ENCODE data around the gene CFAP77. TPM values are rescaled to one million over a fixed set of nuclear protein-coding genes. Genes with fewer than 3 reads are reported as not detected.

The CFAP77 gene
- total and polyA plus RNA-seq, 4 donors, result 4.9 to 12.8 (median 6.2) TPM

DNA sequence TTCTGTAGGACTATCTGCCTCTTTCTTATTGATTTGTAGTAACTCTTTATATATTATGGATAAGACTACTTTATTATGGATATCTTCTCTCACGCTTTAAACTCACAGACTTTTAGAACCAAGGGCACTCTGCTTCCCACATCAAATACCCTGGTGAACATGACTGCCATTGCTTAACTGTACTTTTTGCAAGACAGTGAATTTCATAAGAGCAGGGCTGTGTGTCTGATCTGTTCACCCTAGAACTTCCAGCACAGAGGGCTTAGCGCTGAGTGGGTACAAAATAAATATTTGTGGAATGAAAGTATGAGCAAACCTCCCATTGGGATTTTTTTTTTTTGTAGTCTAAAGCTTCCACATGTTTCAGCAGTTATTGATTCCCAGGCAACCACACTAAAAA is 84.8 kb downstream of the CFAP77 start:
- no peak overlapping the region for H3K27ac ChIP-seq (ENCODE audit: low read depth in 1 of 2, low read length in 1 of 2)
- ATAC-seq (ENCODE audit: insufficient read depth, low FRiP score), result no peak
- H3K27me3 ChIP-seq (ENCODE audit: control insufficient read depth in 3 of 3, insufficient read depth in 3 of 3, low read length in 2 of 3), result peaks cover 0 to 2% (median 0%) of the 10 kb centered on the region in 3 donors
- H3K9ac ChIP-seq (ENCODE audit: insufficient read depth in 1 of 2, low read length in 2 of 2), result no peak overlapping the region
- H3K36me3 ChIP-seq (ENCODE audit: control insufficient read depth in 4 of 4, insufficient read depth in 4 of 4, low read length in 4 of 4), result no peaks in the 10 kb centered on the region
- H3K4me1 ChIP-seq (ENCODE audit: control insufficient read depth in 5 of 5, insufficient read depth in 5 of 5, low read length in 5 of 5), result peaks cover 0 to 4% (median 0%) of the 10 kb centered on the region in 5 donors
- TF ChIP-seq, protein P1, sequence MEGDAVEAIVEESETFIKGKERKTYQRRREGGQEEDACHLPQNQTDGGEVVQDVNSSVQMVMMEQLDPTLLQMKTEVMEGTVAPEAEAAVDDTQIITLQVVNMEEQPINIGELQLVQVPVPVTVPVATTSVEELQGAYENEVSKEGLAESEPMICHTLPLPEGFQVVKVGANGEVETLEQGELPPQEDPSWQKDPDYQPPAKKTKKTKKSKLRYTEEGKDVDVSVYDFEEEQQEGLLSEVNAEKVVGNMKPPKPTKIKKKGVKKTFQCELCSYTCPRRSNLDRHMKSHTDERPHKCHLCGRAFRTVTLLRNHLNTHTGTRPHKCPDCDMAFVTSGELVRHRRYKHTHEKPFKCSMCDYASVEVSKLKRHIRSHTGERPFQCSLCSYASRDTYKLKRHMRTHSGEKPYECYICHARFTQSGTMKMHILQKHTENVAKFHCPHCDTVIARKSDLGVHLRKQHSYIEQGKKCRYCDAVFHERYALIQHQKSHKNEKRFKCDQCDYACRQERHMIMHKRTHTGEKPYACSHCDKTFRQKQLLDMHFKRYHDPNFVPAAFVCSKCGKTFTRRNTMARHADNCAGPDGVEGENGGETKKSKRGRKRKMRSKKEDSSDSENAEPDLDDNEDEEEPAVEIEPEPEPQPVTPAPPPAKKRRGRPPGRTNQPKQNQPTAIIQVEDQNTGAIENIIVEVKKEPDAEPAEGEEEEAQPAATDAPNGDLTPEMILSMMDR (IDR thresholded peaks at IDR 0.05; ENCODE audit: control extremely low read depth, extremely low read depth), result no peak
- DNase-seq, result no peak
- H3K4me3 ChIP-seq, result no peak overlapping the region
- WGBS, 2 donors, result 71 to 84% methylated on average over 2 of the region's 2 CpGs
- peaks cover 0 to 5% (median 0%) of the 10 kb centered on the region in 4 donors for H3K9me3 ChIP-seq (ENCODE audit: control insufficient read depth in 4 of 4, insufficient read depth in 3 of 4, low read length in 3 of 4)

DNA sequence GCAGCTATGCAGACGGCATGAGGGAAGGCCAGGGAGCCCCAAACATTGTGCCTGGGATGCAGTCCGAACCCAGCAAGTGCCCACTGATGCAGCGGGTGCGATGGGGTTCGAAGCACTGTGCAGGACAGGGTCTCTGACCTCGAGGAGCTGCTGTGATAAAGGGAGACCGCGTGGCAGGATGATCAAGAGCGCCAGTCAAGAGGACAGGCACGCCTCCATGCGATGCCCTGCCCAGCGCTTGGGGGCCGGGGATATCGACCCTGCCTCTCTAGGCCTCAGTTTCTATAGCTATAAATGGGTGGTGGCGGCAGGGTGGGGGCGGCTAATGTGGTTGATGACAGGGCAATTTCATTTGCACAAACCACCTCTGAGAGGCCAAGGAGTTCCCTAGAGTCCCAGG is 87.7 kb downstream of the CFAP77 start:
- H3K9me3 ChIP-seq (ENCODE audit: control insufficient read depth in 4 of 4, insufficient read depth in 3 of 4, low read length in 3 of 4), result peaks cover 0 to 5% (median 0%) of the 10 kb centered on the region in 4 donors
- 88 to 92% methylated on average over 16 of the region's 16 CpGs for WGBS, 2 donors
- H3K27me3 ChIP-seq (ENCODE audit: control insufficient read depth in 3 of 3, insufficient read depth in 3 of 3, low read length in 2 of 3), result peaks cover 0 to 6% (median 0%) of the 10 kb centered on the region in 3 donors
- TF ChIP-seq, protein P1 (IDR thresholded peaks at IDR 0.05; ENCODE audit: control extremely low read depth, extremely low read depth), result no peak
- no peak overlapping the region for H3K9ac ChIP-seq (ENCODE audit: insufficient read depth in 1 of 2, low read length in 2 of 2)
- no peak for DNase-seq
- no peak overlapping the region for H3K4me3 ChIP-seq
- H3K27ac ChIP-seq (ENCODE audit: low read depth in 1 of 2, low read length in 1 of 2), result no peak overlapping the region
- no peak for ATAC-seq (ENCODE audit: insufficient read depth, low FRiP score)
- H3K4me1 ChIP-seq (ENCODE audit: control insufficient read depth in 5 of 5, insufficient read depth in 5 of 5, low read length in 5 of 5), result no peaks in the 10 kb centered on the region
- H3K36me3 ChIP-seq (ENCODE audit: control insufficient read depth in 4 of 4, insufficient read depth in 4 of 4, low read length in 4 of 4), result no peaks in the 10 kb centered on the region

- TF ChIP-seq, protein P1 (IDR thresholded peaks at IDR 0.05; ENCODE audit: control extremely low read depth, extremely low read depth), result no peak
- Histone ChIP-seq H3K9me3 (ENCODE audit: control insufficient read depth in 4 of 4, insufficient read depth in 3 of 4, low read length in 3 of 4) (peaks cover 0 to 5% (median 0%) of the 10 kb centered on the region in 4 donors), H3K9ac (ENCODE audit: insufficient read depth in 1 of 2, low read length in 2 of 2) (no peak overlapping the region), H3K27ac (ENCODE audit: low read depth in 1 of 2, low read length in 1 of 2) (no peak overlapping the region), H3K36me3 (ENCODE audit: control insufficient read depth in 4 of 4, insufficient read depth in 4 of 4, low read length in 4 of 4) (no peaks in the 10 kb centered on the region), H3K4me3 (no peak overlapping the region), H3K27me3 (ENCODE audit: control insufficient read depth in 3 of 3, insufficient read depth in 3 of 3, low read length in 2 of 3) (peaks cover 0 to 12% (median under 1%) of the 10 kb centered on the region in 3 donors), H3K4me1 (ENCODE audit: control insufficient read depth in 5 of 5, insufficient read depth in 5 of 5, low read length in 5 of 5) (no peaks in the 10 kb centered on the region)
- WGBS, 2 donors, result 52 to 74% methylated on average over 20 of the region's 20 CpGs
- ATAC-seq (ENCODE audit: insufficient read depth, low FRiP score) (no peak), DNase-seq (no peak)
Measured at GRCh38 chr9:132498531-132499210, 88.7 kb downstream of the CFAP77 start.

All from lung (tissue), 12 donors.